GM23338 (cell line): Measurements from ENCODE around the gene P2RY8. TPM values are rescaled to one million over a fixed set of nuclear protein-coding genes. Genes with fewer than 3 reads are reported as not detected.

Experiments
- ATAC-seq: fragments of 200-7000 bp; cut with Tn5 transposase; 3 replicates; pipeline ENCODE4 v1.9.1; 2020
- DNase-seq: peaks from one replicate; pipeline ENCODE4 v3.0.0-alpha.2; 2015; ENCODE audit warnings: low spot score
- H2AFZ ChIP-seq: fragments of 200-600 bp; sonication (generic); 2 replicates; pipeline ENCODE4 v1.8.0; 2016; ENCODE audit warnings: antibody characterized with exemption, mild to moderate bottlenecking, moderate library complexity
- H3F3A ChIP-seq: fragments of 200-600 bp; sonication (generic); replicated peaks from 2 replicates; pipeline ENCODE4 v1.8.0; 2017; ENCODE audit warnings: antibody characterized with exemption, mixed run types, low read depth
- H3K27ac ChIP-seq: fragments of 200-600 bp; sonication (generic); 2 replicates; pipeline ENCODE4 v1.6.1; 2016; ENCODE audit warnings: low read depth
- H3K27me3 ChIP-seq: fragments of 200-600 bp; sonication (generic); 2 replicates; pipeline ENCODE4 v1.8.0; 2016; ENCODE audit warnings: mild to moderate bottlenecking, mixed run types, moderate library complexity; ENCODE audit not compliant: insufficient read depth
- H3K36me3 ChIP-seq: fragments of 200-600 bp; sonication (generic); 2 replicates; pipeline ENCODE4 v1.8.0; 2016; ENCODE audit warnings: mild to moderate bottlenecking; ENCODE audit not compliant: insufficient read depth
- H3K4me1 ChIP-seq: fragments of 200-600 bp; sonication (generic); 2 replicates; pipeline ENCODE4 v1.8.0; 2016; ENCODE audit warnings: mild to moderate bottlenecking, moderate library complexity; ENCODE audit not compliant: insufficient read depth
- H3K4me2 ChIP-seq: fragments of 200-600 bp; sonication (generic); 2 replicates; pipeline ENCODE4 v1.7.1; 2017; ENCODE audit warnings: mixed run types
- H3K4me3 ChIP-seq: fragments of 200-600 bp; sonication (generic); 2 replicates; pipeline ENCODE4 v1.6.1; 2016; ENCODE audit warnings: mixed run types
- H3K79me2 ChIP-seq: fragments of 200-600 bp; sonication (generic); replicated peaks from 2 replicates; pipeline ENCODE4 v1.8.0; 2017; ENCODE audit warnings: mild to moderate bottlenecking; ENCODE audit not compliant: insufficient read depth
- H3K9me2 ChIP-seq: fragments of 200-600 bp; sonication (generic); 2 replicates; pipeline ENCODE4 v1.8.0; 2017; ENCODE audit not compliant: insufficient read depth
- H4K20me1 ChIP-seq: fragments of 200-600 bp; sonication (generic); replicated peaks from 2 replicates; pipeline ENCODE4 v1.8.0; 2017; ENCODE audit warnings: mild to moderate bottlenecking; ENCODE audit not compliant: insufficient read depth
- H3K27ac Mint-ChIP-seq: 2 replicates; pipeline ENCODE4 v1.8.0; 2020; ENCODE audit warnings: inconsistent platforms, mild to moderate bottlenecking, moderate library complexity, mixed read lengths
- H3K27me3 Mint-ChIP-seq: 3 replicates; pipeline ENCODE4 v1.8.0; 2022; ENCODE audit warnings: low read depth, mild to moderate bottlenecking, moderate library complexity, mixed read lengths, inconsistent platforms; ENCODE audit not compliant: insufficient read depth, poor library complexity
- H3K36me3 Mint-ChIP-seq: 3 replicates; pipeline ENCODE4 v1.8.0; 2021; ENCODE audit warnings: low read depth, mild to moderate bottlenecking, inconsistent platforms, moderate library complexity, mixed read lengths
- H3K4me1 Mint-ChIP-seq: 3 replicates; pipeline ENCODE4 v1.8.0; 2020; ENCODE audit warnings: mild to moderate bottlenecking, inconsistent platforms, mixed read lengths
- H3K4me3 Mint-ChIP-seq: 3 replicates; pipeline ENCODE4 v1.8.0; 2021; ENCODE audit warnings: moderate library complexity, mild to moderate bottlenecking, inconsistent platforms, mixed read lengths
- H3K9me3 Mint-ChIP-seq: 3 replicates; pipeline ENCODE4 v1.8.0; 2020; ENCODE audit warnings: moderate library complexity, mild to moderate bottlenecking, inconsistent platforms, mixed read lengths
- CREB1 ChIP-seq: fragments of 250-450 bp; sonication (Bioruptor Pico); IDR thresholded peaks from 2 replicates; pipeline ENCODE4 v1.5.0; 2020; ENCODE audit warnings: low read depth, mild to moderate bottlenecking, moderate library complexity
- ETS1 ChIP-seq: IDR thresholded peaks from 2 replicates; pipeline ENCODE4 v1.6.1; 2016; ENCODE audit warnings: antibody characterized with exemption
- EZH2 ChIP-seq: fragments of 200-600 bp; sonication (generic); IDR thresholded peaks from one replicate; pipeline ENCODE4 v1.8.0; 2017; ENCODE audit warnings: antibody characterized with exemption, mild to moderate bottlenecking, low read depth; ENCODE audit not compliant: unreplicated experiment
- NANOG ChIP-seq: IDR thresholded peaks from 2 replicates; pipeline ENCODE4 v1.6.1; 2016; ENCODE audit warnings: antibody characterized with exemption, borderline replicate concordance
- POLR2AphosphoS5 ChIP-seq: IDR thresholded peaks from 2 replicates; pipeline ENCODE4 v1.6.1; 2016; ENCODE audit warnings: antibody characterized with exemption, low read depth
- STAT1 ChIP-seq: IDR thresholded peaks from one replicate; pipeline ENCODE4 v1.6.1; 2016; ENCODE audit warnings: antibody characterized with exemption; ENCODE audit not compliant: unreplicated experiment
- ZNF114 ChIP-seq: fragments of 250-450 bp; sonication (Bioruptor Pico); IDR thresholded peaks from 2 replicates; pipeline ENCODE4 v1.5.0; 2020; ENCODE audit warnings: mild to moderate bottlenecking, moderate library complexity
- ZNF331 ChIP-seq: fragments of 250-450 bp; sonication (Bioruptor Pico); IDR thresholded peaks from 2 replicates; pipeline ENCODE4 v1.5.0; 2020; ENCODE audit warnings: low read depth, mild to moderate bottlenecking, moderate library complexity
- ZNF462 ChIP-seq: fragments of 250-450 bp; sonication (Bioruptor Pico); IDR thresholded peaks from 2 replicates; pipeline ENCODE4 v1.5.0; 2020; ENCODE audit warnings: mild to moderate bottlenecking, moderate library complexity
- polyA plus RNA-seq: library from polyadenylated mRNA; unstranded; fragments of >200 nt; fragmentation: Nextera tagmentation; extraction: Ambion mirVana; gene quantifications from 2 replicates; pipeline ENCODE4 v1.2.1, GENCODE V29; 2016
- total RNA-seq: library from RNA; depleted of rRNA; stranded (reverse); fragments of >200 nt; shearing (Covaris generic); gene quantifications from 2 replicates; pipeline ENCODE4 v1.2.3, GENCODE V29; 2014
- TF ChIP-seq, protein P1 (sequence below), 2 experiments: fragments of 200-600 bp in 1 of 2; sonication (generic) in 1 of 2; conservative IDR thresholded peaks; 2 replicates each; pipeline versions ENCODE4 v1.5.1 to v1.6.1; 2016 to 2017; ENCODE audit warnings: antibody characterized with exemption in 2 of 2, low read depth in 2 of 2, mild to moderate bottlenecking in 2 of 2, moderate library complexity in 1 of 2
- TF ChIP-seq, protein P2 (sequence below): IDR thresholded peaks from one replicate; pipeline ENCODE4 v1.6.1; 2018; ENCODE audit warnings: antibody characterized with exemption; ENCODE audit not compliant: unreplicated experiment

The P2RY8 gene
- total and polyA plus RNA-seq, 2 experiments from 2014 or later = 0.24 TPM; not detected in 1

DNA sequence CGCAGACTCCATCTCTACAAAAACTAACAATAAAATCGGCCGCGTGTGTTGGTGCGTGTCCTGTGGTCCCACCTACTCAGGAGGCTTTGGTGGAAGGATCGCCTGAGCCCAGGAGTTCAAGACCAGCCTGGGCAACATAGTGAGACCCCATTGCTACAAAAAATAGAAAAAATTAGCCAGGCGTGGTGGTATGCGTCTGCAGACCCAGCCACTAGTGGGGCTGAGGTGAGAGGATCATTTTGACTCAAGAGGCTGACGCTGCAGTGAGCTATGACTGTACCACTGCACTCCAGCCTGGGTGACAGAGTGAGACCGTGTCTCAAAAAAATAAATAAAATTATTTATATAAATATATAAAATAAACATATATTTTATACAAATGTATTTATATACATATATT is 106.5 kb downstream of the P2RY8 start:
- Histone ChIP-seq H3K27me3 (no peaks in the 10 kb centered on the region), H3K4me1 (no peaks in the 10 kb centered on the region), H2AFZ (no peak overlapping the region), H3K79me2 (no peaks in the 10 kb centered on the region), H3F3A (no peaks in the 10 kb centered on the region), H3K4me3 (no peak overlapping the region), H3K36me3 (peaks cover 14% of the 10 kb centered on the region), H3K27ac (no peak overlapping the region), H3K9me2 (no peaks in the 10 kb centered on the region), H4K20me1 (peaks cover 8% of the 10 kb centered on the region; the same call in 1 of the 2 replicates), H3K4me2 (no peak overlapping the region)
- ATAC-seq (no peak), DNase-seq (no peak)
- peaks cover 31% of the 10 kb centered on the region for H3K9me3 Mint-ChIP-seq
- peaks cover 57% of the 10 kb centered on the region for H3K36me3 Mint-ChIP-seq
- no peak overlapping the region for H3K4me3 Mint-ChIP-seq
- peaks cover 1% of the 10 kb centered on the region for H3K27me3 Mint-ChIP-seq
- no peak overlapping the region for H3K27ac Mint-ChIP-seq
- TF ChIP-seq ETS1 (no peak), NANOG (no peak), EZH2 (no peak), CREB1 (CRISPR knock-in tag) (no peak), ZNF462 (CRISPR knock-in tag) (no peak), ZNF331 (CRISPR knock-in tag) (no peak), STAT1 (no peak), POLR2AphosphoS5 (no peak), ZNF114 (CRISPR knock-in tag) (no peak)
- TF ChIP-seq, protein P1, sequence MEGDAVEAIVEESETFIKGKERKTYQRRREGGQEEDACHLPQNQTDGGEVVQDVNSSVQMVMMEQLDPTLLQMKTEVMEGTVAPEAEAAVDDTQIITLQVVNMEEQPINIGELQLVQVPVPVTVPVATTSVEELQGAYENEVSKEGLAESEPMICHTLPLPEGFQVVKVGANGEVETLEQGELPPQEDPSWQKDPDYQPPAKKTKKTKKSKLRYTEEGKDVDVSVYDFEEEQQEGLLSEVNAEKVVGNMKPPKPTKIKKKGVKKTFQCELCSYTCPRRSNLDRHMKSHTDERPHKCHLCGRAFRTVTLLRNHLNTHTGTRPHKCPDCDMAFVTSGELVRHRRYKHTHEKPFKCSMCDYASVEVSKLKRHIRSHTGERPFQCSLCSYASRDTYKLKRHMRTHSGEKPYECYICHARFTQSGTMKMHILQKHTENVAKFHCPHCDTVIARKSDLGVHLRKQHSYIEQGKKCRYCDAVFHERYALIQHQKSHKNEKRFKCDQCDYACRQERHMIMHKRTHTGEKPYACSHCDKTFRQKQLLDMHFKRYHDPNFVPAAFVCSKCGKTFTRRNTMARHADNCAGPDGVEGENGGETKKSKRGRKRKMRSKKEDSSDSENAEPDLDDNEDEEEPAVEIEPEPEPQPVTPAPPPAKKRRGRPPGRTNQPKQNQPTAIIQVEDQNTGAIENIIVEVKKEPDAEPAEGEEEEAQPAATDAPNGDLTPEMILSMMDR (conservative IDR thresholded peaks at IDR 0.05; ENCODE audit: low read depth in 2 of 2) = no peak
- TF ChIP-seq, protein P2, sequence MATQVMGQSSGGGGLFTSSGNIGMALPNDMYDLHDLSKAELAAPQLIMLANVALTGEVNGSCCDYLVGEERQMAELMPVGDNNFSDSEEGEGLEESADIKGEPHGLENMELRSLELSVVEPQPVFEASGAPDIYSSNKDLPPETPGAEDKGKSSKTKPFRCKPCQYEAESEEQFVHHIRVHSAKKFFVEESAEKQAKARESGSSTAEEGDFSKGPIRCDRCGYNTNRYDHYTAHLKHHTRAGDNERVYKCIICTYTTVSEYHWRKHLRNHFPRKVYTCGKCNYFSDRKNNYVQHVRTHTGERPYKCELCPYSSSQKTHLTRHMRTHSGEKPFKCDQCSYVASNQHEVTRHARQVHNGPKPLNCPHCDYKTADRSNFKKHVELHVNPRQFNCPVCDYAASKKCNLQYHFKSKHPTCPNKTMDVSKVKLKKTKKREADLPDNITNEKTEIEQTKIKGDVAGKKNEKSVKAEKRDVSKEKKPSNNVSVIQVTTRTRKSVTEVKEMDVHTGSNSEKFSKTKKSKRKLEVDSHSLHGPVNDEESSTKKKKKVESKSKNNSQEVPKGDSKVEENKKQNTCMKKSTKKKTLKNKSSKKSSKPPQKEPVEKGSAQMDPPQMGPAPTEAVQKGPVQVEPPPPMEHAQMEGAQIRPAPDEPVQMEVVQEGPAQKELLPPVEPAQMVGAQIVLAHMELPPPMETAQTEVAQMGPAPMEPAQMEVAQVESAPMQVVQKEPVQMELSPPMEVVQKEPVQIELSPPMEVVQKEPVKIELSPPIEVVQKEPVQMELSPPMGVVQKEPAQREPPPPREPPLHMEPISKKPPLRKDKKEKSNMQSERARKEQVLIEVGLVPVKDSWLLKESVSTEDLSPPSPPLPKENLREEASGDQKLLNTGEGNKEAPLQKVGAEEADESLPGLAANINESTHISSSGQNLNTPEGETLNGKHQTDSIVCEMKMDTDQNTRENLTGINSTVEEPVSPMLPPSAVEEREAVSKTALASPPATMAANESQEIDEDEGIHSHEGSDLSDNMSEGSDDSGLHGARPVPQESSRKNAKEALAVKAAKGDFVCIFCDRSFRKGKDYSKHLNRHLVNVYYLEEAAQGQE = no peak
- no peaks in the 10 kb centered on the region; the same call in 2 of the 3 replicates for H3K4me1 Mint-ChIP-seq
